Astrocyte (in vitro differentiated cells and primary cell): ENCODE measurements around the gene CPEB3.

Source experiments
- EZH2 ChIP-seq: IDR thresholded peaks from 2 replicates; pipeline ENCODE4 v1.6.1; 2012; ENCODE audit warnings: mild to moderate bottlenecking, low read length, inconsistent platforms; ENCODE audit not compliant: insufficient read depth
- TF ChIP-seq, protein P1 (sequence below): IDR thresholded peaks from 2 replicates; pipeline ENCODE4 v1.5.1; 2011; ENCODE audit warnings: low read depth, mild to moderate bottlenecking, inconsistent platforms, low read length, moderate library complexity; ENCODE audit not compliant: insufficient read depth

DNA sequence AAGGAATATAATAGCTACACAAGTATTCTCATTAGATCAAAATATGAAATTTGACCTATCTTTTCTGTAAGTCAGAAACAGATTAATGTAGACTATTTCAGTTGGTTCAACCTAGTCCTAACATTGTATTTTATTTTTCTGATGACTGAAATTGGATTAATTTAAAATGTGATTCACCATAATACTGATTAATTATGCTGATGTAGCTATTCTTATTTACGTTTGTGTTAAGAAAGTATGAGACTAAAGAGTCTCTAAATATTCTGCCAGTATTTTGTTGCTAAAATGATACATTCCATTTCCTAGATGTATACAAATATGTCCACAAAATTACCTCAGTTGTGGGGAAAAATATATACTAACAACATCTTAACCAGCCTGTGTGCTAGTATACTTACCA, 18.4 kb upstream of the CPEB3 start:
- TF ChIP-seq, protein P1, sequence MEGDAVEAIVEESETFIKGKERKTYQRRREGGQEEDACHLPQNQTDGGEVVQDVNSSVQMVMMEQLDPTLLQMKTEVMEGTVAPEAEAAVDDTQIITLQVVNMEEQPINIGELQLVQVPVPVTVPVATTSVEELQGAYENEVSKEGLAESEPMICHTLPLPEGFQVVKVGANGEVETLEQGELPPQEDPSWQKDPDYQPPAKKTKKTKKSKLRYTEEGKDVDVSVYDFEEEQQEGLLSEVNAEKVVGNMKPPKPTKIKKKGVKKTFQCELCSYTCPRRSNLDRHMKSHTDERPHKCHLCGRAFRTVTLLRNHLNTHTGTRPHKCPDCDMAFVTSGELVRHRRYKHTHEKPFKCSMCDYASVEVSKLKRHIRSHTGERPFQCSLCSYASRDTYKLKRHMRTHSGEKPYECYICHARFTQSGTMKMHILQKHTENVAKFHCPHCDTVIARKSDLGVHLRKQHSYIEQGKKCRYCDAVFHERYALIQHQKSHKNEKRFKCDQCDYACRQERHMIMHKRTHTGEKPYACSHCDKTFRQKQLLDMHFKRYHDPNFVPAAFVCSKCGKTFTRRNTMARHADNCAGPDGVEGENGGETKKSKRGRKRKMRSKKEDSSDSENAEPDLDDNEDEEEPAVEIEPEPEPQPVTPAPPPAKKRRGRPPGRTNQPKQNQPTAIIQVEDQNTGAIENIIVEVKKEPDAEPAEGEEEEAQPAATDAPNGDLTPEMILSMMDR: no peak
- TF ChIP-seq EZH2: no peak
